T1000 (cell line): ENCODE data around the gene CDH4.

Experiments used
- DNase-seq: peaks from one replicate; lab custom pipeline; 2025; ENCODE audit warnings: mixed read lengths; lab: John Stamatoyannopoulos, UW

The CDH4 gene

DNA sequence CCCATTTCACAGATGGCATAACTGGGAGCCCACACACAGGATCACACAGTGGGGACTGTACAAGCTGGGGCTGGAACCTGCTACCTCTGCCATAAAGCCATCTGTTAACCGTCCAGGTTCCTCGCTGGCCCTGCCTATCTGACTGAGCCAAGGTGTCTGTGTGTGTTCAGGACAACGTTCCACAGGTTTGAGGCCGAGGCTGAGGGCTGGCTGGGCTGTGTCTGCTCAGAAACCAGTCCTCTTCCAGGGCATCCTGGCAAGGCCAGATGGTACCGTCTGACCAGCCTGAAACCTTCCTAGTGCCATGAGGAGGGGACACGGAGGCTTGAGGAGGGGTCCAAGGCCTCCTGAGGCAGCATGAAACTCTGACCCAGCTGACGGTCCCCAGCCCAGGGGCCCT, 663.0 kb downstream of the CDH4 start:
- DNase-seq: no peak

DNA sequence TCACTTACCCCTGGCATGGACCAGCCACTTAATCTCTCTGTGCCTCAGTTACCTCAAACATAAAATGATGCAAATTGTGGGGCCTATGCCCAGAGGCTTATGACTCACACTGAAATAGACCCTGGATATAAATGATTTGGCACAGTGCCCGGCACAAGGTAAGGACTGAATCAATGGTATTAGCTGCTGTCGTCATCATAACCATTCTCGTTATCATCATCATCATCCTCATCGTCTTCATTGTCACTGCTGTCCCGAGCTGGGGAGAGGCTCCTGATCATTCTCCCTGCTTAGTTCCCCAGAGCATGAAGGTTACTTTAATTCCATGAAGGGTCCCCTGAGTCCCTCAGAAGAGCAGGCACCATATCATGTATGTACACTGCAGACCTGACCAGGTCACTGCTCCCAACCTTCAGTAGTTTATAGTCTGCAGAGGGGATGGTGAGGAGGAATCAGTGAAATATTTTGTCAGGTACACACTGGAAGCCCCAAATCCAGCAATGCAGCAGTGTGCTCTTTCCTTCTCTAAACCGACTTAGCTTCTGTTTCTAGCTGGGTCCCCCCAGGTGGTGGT, 664.3 kb downstream of the CDH4 start:
- DNase-seq: no peak

DNA sequence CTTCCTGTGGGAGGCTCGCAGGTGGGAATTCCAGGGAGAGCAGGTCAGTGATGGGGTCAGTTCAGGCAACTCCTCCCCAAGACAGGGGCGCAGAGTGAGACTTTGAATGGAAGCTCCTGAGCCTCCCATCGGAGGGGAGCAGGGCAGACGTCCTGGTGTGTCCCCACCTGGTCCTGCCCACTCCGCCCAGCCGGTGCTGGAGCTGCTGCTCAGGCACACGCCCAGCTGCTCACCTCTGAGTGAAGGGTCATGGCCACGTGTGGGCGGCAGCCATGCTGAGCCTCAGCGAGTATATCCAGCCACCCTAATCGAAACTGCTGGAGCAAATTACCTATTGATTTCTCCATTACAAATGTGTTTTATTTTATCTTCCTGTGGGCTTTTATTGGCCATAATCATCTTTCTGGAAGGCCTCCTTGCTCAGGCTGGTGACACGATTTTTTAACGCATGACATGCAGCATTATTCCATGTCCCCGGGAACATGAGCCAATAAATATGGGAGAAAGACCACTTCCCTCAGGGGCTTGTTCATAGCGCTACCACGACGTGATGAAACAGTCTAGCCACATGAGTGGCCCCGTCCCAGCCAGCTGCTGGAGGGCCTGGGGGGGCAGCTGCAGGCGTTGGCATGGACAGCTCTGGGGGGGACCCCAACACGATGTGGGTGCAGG, 665.5 kb downstream of the CDH4 start:
- DNase-seq: no peak

DNA sequence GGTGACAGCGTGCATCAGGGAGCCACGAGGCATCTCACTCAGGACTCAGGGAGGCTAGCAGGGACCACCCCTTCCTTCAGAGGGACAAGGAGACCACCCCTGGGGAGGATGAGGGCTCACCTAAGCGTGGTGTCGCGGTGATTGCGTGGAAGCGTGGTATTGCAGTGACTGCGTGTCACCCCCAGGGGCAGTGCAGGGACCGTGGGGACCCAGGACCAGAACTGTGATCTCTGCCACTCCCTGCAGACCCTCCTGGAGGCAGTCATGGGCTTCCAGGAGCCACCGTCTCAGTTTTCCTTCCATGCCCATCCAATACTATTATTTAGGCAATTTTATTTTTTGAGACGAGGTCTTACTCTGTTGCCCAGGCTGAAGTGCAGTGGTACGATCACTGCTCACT, 666.5 kb downstream of the CDH4 start:
- DNase-seq: no peak

DNA sequence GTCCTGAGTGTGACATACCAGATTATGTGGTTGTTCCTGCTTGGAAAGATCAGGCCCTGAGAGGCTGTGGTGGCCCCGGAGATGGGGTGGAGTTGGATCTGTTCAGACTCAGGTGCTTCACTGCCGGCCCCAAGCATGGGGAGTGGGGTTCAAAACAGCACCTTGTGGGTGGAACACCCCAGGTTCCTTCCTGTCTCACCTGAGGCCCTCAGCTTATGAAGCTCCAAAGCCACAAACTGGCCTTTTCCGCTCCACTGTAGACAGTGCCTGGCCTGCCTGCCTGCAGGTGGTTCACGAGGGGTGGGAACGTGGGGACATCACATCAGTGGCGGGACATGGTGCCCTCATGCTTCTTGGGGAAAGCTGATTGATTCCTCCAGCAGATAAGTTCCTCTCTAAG, 667.2 kb downstream of the CDH4 start:
- DNase-seq: no peak

DNA sequence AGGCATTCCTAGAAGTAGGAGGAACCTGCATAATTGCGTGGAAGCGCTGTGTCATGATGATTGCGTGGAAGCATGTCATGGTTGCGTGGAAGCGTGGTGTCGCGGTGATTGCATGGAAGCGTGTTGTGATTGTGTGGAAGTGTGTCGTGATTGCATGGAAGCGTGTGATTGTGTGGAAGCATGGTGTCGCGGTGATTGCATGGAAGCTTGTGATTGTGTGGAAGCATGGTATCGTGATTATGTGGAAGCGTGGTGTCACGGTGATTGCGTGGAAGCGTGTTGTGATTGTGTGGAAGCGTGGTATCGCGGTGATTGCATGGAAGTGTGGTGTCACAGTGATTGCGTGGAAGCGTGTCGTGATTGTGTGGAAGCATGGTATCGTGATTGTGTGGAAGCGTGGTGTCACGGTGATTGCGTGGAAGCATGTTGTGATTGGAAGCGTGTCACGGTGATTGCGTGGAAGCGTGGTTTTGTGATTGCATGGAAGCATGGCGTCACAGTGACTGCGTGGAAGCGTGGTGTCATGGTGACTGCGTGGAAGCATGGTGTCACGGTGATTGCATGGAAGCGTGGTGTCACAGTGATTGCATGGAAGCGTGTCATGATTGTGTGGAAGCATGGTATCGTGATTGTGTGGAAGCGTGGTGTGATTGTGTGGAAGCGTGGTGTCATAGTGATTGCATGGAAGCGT, 667.8 kb downstream of the CDH4 start:
- no peak for DNase-seq

DNA sequence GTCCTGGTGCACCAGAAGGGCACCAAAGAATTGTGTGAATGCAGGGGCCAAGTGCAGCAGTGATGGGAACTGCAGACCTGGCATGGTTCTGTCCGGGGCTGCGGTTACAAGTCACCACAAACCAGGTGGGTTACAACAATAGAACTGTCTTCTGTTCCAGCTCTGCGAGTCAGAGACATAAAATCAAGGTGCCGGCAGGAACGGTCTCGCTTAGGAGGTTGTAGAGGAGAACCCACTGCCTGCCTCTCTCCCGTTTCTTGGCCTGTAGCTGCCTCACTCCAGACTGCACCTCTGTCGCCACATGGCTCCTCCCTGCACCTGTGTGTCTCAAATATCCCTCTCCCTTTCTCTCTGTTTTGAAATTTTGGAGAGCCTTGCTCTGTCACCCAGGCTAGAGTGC, 670.4 kb downstream of the CDH4 start:
- DNase-seq: no peak

DNA sequence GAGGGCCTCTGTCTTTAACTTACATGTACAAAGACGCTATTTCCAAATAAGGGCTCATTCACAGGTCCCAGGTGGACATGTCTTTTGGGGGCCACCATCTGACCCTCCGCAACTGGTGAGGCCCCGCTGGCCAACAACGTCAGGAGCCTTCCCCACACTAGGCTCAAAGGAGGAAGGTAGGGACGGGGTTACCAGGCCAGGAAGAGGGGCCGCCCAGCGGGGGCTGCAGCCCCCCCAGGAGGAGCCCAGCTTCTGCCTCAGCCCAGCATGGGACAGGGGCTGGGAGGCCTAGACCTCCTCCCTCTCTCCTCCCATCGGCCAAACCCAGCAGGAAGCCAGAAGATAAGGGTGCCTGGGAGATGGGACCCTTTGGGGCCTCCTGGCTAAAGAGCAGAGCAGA, 670.9 kb downstream of the CDH4 start:
- DNase-seq: no peak

DNA sequence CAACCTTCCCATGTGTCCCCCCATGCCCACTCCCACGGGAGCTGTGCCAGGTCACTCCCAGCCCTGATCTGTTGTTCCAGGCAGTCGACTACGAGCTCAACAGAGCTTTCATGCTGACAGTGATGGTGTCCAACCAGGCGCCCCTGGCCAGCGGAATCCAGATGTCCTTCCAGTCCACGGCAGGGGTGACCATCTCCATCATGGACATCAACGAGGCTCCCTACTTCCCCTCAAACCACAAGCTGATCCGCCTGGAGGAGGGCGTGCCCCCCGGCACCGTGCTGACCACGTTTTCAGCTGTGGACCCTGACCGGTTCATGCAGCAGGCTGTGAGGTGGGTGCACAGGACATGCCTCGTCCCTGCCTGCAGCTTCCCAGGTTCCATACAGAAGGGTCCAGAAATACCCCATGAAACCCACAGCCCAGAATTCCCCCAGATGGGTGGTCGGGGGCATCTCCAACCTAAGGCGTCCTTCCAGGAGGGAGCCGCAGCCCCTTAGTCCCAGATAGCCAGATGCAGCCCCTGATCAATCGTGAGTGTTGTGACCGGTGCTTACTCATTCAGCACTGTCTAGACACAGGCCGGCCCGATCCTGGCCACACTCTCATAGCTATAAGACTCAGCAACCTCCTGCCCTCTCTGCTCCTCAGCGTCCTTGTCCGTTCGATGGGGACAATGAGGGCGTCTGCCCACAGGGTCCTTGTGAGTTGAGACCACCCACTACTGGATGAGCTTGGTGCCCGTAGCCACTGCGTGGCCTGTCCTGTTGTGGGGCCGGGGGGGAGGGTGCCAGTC, 671.5 kb downstream of the CDH4 start:
- no peak for DNase-seq

DNA sequence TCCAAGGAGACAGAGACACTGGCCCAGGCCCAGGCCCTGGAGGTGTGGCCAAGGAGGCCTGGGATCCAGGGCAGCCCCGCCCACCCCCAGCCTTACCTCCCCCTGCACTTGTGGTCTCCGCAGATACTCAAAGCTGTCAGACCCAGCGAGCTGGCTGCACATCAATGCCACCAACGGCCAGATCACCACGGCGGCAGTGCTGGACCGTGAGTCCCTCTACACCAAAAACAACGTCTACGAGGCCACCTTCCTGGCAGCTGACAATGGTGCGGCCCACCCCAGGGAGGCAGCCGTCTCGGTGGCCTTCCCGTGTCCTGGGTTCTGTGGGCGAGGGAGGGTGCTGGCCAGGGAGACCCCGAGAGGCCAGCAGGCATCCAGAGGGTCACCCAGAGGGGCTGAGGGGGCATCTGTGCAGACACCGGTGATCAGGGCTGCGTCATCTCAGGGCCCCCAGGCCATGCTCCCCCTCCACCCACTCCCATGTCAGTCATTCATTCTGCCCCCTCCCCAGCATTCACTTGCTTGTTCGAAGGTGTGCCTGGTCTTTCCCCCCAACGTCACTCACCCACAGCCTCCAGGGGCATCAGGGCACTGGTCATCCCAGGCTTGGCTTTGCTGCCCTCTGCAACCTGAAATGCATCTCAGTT, 672.3 kb downstream of the CDH4 start:
- DNase-seq: no peak

DNA sequence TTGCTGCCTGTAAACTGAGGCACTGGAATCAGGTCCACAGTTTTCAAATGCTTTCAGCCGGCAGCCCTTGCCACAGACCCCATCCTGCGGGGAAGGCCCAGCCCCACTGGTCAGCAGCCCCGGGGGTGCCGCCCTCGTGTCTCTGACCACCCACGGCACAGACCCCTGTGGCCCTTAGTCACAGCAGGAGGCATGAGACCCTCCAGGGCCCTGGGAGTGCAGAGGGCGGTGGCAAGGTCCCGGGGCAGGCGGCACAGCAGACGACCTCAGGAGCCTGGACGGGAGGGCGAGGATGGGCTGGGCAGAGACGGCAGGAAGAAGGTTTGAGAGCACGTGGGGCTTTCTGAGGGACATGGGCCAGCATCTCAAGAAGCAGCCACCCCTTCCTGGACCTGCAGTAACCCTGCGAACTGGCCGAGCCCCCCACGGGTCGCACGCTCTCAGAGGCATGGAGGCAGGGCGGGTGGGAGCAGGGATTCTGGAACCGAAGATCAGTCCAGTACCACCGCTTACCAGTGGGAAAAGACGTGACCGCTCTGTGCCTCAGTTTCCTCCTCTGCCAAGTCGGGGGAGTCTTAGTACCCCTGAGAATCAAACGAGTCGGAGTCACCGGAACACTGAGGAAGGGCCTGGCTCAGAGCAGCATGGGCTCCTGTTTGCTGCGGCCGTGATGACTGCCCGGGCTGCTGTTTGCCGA, 672.9 kb downstream of the CDH4 start:
- DNase-seq: no peak

DNA sequence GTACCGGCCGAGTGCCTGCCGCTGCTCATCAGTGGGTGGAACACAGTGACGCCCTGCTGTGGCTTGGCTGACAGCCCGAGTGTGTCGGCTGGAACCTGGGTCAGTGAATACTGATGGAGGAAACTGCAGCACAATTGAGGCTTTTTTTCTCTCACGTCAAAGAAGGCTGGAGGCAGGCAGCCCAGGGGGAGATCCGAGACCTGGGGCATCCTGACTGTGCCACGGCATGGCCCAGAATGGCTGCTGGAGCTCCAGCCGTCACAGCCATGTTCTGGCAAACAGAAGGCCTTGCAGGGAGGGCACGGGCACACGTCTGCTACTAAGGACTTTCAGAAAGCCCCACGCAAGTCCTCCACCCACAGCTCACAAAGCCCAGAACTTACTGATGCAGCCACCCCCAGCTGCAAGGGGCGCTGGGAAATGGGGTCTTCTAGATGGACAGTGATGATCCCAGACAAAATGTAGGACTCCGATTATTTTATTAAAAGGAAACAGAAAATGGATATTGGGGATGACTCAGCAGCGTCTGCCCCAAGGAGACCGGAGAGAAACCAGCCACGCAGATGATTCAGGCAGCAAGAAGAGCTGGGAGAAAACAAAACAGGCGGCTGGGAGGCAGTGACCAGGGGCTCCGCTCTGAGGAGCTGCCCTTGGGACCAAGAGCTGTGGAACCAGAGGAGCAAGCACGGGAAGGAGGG, 673.6 kb downstream of the CDH4 start:
- DNase-seq: no peak

DNA sequence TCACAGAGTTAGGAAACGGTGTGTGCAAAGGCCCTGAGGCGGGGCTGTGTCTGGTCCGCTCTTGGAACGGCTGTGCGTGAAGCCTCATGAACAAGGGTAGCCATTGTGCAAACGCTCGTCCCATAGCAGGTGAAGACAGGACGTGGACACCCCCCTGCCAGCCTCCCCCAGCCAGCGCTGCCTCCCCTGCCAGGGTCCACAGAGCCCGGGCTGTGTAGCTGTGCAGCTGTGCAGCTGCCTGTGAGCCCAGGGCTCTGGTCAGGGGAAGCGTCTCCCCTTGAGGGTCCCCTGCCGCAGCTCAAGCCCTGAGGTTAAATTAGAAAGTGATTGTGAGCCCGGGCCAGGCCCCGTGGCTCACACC, 674.2 kb downstream of the CDH4 start:
- DNase-seq: no peak

DNA sequence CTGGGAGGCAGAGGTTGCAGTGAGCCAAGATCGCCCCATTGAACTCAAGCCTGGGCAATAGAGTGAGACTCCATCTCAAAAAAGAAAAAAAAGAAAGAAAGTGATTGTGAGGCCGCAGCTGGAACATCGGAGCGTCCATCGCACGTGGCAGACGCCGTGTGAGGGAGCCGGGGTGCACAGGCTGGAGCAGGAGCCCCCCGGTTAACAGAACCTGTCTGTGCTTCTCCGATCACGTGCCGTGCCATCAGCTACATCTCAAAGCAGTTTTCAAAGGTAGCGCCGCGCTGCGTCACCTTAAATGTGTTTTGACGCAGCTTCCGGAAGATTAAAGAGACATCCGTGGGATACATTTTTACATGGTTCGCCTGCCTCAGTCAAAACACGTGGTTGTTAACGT, 674.7 kb downstream of the CDH4 start:
- DNase-seq: no peak

DNA sequence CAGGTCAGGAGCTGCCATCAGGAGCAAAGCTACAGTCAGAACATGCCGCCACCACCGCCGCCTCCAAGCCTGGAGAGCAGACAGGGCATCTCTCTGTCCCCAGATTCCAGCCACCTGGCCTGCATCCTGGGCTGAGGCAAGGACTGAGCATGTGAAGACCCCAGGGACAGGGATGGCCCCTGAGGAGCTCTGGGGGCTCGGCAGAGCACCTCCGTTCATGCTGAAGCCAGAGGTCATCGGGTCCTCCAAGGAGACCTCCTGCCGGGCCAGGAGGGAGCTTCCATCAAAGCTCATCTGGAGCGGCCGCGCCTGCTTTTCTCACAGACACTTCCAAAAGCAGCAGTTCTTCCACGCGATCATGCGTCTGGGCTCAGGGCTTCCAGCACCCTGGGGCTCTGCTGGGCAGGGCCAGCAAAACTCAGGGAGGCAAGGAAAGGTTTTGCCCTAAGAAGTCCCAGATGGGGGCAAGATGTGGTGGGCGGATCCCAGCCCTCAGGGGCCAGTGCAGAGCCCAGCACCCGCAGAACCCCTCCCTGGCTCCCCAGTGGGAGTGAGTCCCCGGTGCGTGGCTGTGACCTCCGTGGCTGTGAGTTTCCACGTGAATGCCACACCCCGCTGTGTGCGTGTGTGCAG, 675.2 kb downstream of the CDH4 start:
- DNase-seq: no peak

DNA sequence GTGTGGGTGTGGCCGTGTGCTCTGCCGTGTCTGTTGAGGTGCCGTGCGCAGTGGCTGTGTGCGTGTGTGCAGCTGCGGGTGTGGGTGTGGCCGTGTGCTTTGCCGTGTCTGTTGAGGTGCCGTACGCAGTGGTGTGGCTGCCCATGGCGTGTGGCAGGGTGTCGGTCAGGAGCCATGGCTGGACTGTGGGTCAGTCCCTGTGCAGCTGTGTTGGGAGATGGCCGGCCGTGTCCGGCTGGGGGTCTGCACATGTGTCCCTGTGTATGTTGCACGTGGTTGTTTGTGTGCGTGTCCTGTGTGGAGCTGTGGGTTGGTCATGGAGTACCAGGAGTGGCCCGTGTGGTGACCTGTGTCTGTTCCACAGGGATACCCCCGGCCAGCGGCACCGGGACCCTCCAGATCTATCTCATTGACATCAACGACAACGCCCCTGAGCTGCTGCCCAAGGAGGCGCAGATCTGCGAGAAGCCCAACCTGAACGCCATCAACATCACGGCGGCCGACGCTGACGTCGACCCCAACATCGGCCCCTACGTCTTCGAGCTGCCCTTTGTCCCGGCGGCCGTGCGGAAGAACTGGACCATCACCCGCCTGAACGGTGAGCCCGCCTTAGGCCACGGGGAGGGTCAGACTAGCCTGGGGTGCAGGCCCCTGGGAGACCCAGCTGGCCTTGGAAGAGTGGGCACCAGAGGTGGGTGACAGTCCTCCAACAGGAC, 675.9 kb downstream of the CDH4 start:
- no peak for DNase-seq

DNA sequence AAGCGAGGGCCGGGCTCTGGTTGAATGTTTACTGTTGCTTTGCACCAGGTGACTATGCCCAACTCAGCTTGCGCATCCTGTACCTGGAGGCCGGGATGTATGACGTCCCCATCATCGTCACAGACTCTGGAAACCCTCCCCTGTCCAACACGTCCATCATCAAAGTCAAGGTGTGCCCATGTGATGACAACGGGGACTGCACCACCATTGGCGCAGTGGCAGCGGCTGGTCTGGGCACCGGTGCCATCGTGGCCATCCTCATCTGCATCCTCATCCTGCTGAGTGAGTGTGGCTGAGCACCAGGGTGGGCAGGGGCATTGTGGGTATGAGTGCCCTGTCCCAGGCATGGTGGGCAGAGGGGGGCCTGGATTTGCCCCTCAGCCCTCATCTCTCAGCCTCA, 677.5 kb downstream of the CDH4 start:
- no peak for DNase-seq

DNA sequence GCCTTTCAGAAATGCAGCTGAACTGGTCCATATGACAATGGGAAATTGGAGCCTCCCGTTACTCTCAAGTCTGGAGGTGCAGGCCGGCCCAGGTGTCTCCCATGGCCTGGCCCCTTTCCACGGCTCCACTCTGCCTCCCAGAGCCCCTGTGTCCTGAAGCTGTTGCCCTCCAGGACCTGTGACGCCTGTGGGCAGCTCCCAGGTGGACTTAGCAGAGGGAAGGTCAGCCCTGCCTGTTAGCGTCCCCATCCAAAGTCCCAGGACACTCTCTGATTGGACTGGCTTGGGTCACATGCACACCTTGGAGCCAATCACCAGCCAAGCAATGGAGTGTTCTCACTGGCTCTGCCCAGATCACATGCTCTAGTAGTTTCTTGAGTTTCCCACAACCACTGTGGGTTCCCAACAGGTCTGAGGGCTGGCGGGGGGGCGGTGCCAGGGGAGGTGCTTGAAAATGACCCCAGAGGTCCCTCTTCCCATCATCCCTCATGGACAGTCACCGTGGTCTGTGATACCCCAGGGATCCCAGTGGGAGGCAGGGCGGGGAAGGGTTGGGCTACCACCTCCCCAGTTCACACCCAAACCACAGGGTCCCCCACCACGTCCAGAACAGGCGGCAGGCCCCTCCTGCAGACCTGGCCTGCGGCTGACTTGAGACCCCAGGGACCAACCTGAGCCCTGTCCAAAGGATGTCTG, 678.1 kb downstream of the CDH4 start:
- DNase-seq: no peak

DNA sequence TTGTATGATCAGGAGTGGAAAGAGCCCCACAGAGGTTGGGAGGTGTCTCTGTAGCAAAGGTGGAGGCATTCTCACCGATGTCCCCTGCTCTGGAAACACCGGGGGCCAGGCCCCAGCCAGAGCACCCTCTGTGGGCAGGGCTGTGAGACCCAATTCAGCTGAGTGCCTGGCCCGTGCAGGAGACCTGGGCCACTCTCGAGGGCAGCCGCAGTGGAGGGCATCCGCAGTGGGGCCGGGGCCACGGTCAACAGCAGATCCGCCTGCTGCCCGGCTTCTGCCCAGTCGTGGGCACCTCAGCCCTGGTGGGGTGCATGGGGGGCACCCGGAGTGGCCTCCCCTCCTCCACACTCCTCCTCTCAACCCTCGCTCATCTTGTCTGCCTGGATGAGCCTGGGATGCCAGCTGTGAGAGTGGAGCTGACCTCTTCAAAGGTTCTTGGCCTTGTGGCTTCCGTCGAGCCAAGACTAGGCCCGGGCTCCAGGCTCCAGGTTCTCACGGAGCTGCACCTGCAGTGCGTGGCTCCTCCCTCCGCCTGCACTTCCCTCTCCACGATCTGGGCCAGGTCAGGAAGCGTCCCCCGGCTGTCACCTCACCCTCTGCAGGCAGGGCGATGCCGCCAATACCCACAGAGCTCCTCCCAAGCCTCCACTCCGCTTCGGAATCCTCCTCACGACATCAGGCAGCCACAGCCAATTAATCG, 678.9 kb downstream of the CDH4 start:
- DNase-seq: no peak
